ENCODE results near the gene FGD6. TPM values are rescaled to one million over a fixed set of nuclear protein-coding genes. Genes with fewer than 3 reads are reported as not detected.
"Not testable (repeated sequence)": the region's sequence is repeated elsewhere in the genome, so short reads cannot be mapped to it uniquely, and the experiment has no call there.

FGD6 gene
- total RNA-seq, 1 donor from 2014 or later, result 8.6 TPM

GRCh38 chr12:95100264-95101190 lies 116.7 kb downstream of the FGD6 start:
- H3K4me1 Mint-ChIP-seq (ENCODE audit: low read depth), result peaks cover 33% of the 10 kb centered on the region
- no peak for TF ChIP-seq CTCF (IDR thresholded peaks at IDR 0.05)
- no peak for DNase-seq (ENCODE audit: low spot score)
- no peak overlapping the region for H3K4me3 Mint-ChIP-seq (ENCODE audit: unreplicated experiment)
- H3K9me3 Mint-ChIP-seq (ENCODE audit: low read depth), result no peaks in the 10 kb centered on the region
- no peak overlapping the region for H3K27ac Mint-ChIP-seq (ENCODE audit: unreplicated experiment)
- no peaks in the 10 kb centered on the region for H3K27me3 Mint-ChIP-seq (ENCODE audit: low read depth)
- peaks cover 14% of the 10 kb centered on the region for H3K36me3 Mint-ChIP-seq (ENCODE audit: low read depth)

- Mint-ChIP-seq H3K27me3 (ENCODE audit: low read depth) (no peaks in the 10 kb centered on the region), H3K9me3 (ENCODE audit: low read depth) (no peaks in the 10 kb centered on the region), H3K4me1 (ENCODE audit: low read depth) (peaks cover 33% of the 10 kb centered on the region), H3K27ac (ENCODE audit: unreplicated experiment) (no peak overlapping the region), H3K4me3 (ENCODE audit: unreplicated experiment) (no peak overlapping the region), H3K36me3 (ENCODE audit: low read depth) (peaks cover 10% of the 10 kb centered on the region)
- DNase-seq (ENCODE audit: low spot score), result no peak
- no peak for TF ChIP-seq CTCF (IDR thresholded peaks at IDR 0.05)
Measured at GRCh38 chr12:95099270-95099790, 117.9 kb downstream of the FGD6 start.

GRCh38 chr12:95096852-95097251 lies 120.4 kb downstream of the FGD6 start:
- no peak overlapping the region for H3K27ac Mint-ChIP-seq (ENCODE audit: unreplicated experiment)

GRCh38 chr12:95096378-95096777 lies 120.9 kb downstream of the FGD6 start:
- Mint-ChIP-seq H3K4me1 (ENCODE audit: low read depth) (peaks cover 16% of the 10 kb centered on the region), H3K9me3 (ENCODE audit: low read depth) (no peaks in the 10 kb centered on the region), H3K4me3 (ENCODE audit: unreplicated experiment) (no peak overlapping the region), H3K36me3 (ENCODE audit: low read depth) (peaks cover 16% of the 10 kb centered on the region), H3K27ac (ENCODE audit: unreplicated experiment) (no peak overlapping the region), H3K27me3 (ENCODE audit: low read depth) (no peaks in the 10 kb centered on the region)
- no peak for DNase-seq (ENCODE audit: low spot score)
- TF ChIP-seq CTCF (IDR thresholded peaks at IDR 0.05), result no peak

More at GRCh38 chr12:95096852-95097251, 120.4 kb downstream of the FGD6 start:
- H3K4me1 Mint-ChIP-seq (ENCODE audit: low read depth), result peaks cover 16% of the 10 kb centered on the region
- no peak for TF ChIP-seq CTCF (IDR thresholded peaks at IDR 0.05)
- DNase-seq (ENCODE audit: low spot score), result no peak
- peaks cover 16% of the 10 kb centered on the region for H3K36me3 Mint-ChIP-seq (ENCODE audit: low read depth)
- H3K4me3 Mint-ChIP-seq (ENCODE audit: unreplicated experiment), result no peak overlapping the region
- H3K9me3 Mint-ChIP-seq (ENCODE audit: low read depth), result no peaks in the 10 kb centered on the region
- H3K27me3 Mint-ChIP-seq (ENCODE audit: low read depth), result no peaks in the 10 kb centered on the region

GRCh38 chr12:95095866-95096265 lies 121.4 kb downstream of the FGD6 start:
- Mint-ChIP-seq H3K4me1 (ENCODE audit: low read depth) (peaks cover 16% of the 10 kb centered on the region), H3K36me3 (ENCODE audit: low read depth) (peaks cover 16% of the 10 kb centered on the region)
- not testable (repeated sequence) for H3K4me3 Mint-ChIP-seq (ENCODE audit: unreplicated experiment); H3K9me3 Mint-ChIP-seq (ENCODE audit: low read depth); H3K27me3 Mint-ChIP-seq (ENCODE audit: low read depth); DNase-seq (ENCODE audit: low spot score); H3K27ac Mint-ChIP-seq (ENCODE audit: unreplicated experiment)
